Kidney (tissue), 14 donors: ENCODE measurements around the gene DPCD. TPM values are rescaled to one million over a fixed set of nuclear protein-coding genes. Genes with fewer than 3 reads are reported as not detected.

ENCODE experiments used
- DNase-seq, 5 donors: peaks; one replicate each; pipeline ENCODE4 v3.0.0-alpha.2; 2013 to 2020
- FAIRE-seq: peaks from 2 replicates; lab custom pipeline; 2012; peaks lifted over from hg19 to GRCh38; lab: Jason Lieb, UNC
- H3K27ac ChIP-seq, 2 donors: one replicate each; pipeline ENCODE4 v1.7.0; 2013; ENCODE audit warnings: low read depth in 2 of 2, low read length in 2 of 2, inconsistent platforms in 1 of 2
- H3K27me3 ChIP-seq: one replicate; pipeline ENCODE4 v1.7.1; 2013; ENCODE audit warnings: low read length, inconsistent platforms; ENCODE audit not compliant: control insufficient read depth, insufficient read depth
- H3K36me3 ChIP-seq, 3 donors: one replicate each; pipeline versions ENCODE4 v1.7.0 to v1.7.1; 2013; ENCODE audit warnings: low read length in 3 of 3, control low read depth in 1 of 3, inconsistent platforms in 1 of 3; ENCODE audit not compliant: insufficient read depth in 3 of 3, control insufficient read depth in 2 of 3
- H3K4me1 ChIP-seq, 3 donors: one replicate each; pipeline versions ENCODE4 v1.7.0 to v1.7.1; 2013; ENCODE audit warnings: low read length in 3 of 3, inconsistent platforms in 1 of 3, low read depth in 1 of 3; ENCODE audit not compliant: control insufficient read depth in 2 of 3, insufficient read depth in 2 of 3
- H3K4me3 ChIP-seq, 3 donors: one replicate each; pipeline versions ENCODE4 v1.7.0 to v1.8.1; 2013; ENCODE audit warnings: low read length in 3 of 3, control low read depth in 1 of 3, inconsistent platforms in 1 of 3
- H3K9ac ChIP-seq, 3 donors: one replicate each; pipeline versions ENCODE4 v1.7.0 to v1.7.1; 2013; ENCODE audit warnings: low read length in 3 of 3, control low read depth in 1 of 3, inconsistent platforms in 1 of 3
- H3K9me3 ChIP-seq, 3 donors: one replicate each; pipeline versions ENCODE4 v1.7.0 to v1.7.1; 2013; ENCODE audit warnings: low read length in 3 of 3, control low read depth in 1 of 3, inconsistent platforms in 1 of 3; ENCODE audit not compliant: control insufficient read depth in 2 of 3, insufficient read depth in 1 of 3
- CTCF ChIP-seq: IDR thresholded peaks from 3 replicates; pipeline ENCODE4 v1.5.1; 2012; ENCODE audit warnings: mild to moderate bottlenecking, moderate library complexity, borderline replicate concordance; ENCODE audit not compliant: insufficient read depth; ENCODE audit errors: extremely low read depth
- intact Hi-C: fragments of 100-400 bp; cut with DNase I; formaldehyde crosslinking; loops from one replicate; pipeline ENCODE4 v1.11.1; 2022
- polyA plus RNA-seq: library from polyadenylated mRNA; stranded (reverse); fragments of 350-450 nt; fragmentation: Illumina TruSeq; extraction: RNeasy Lipid Tissue Mini Kit (QIAGEN cat#74804); gene quantifications from one replicate; pipeline ENCODE4 v1.2.3, GENCODE V29; 2014; ENCODE audit warnings: low read depth, low replicate concordance; ENCODE audit not compliant: insufficient read depth
- total RNA-seq: library from RNA; stranded (reverse); fragmentation: NEBNext Ultra II Directional; extraction: Animal tissue kit (Norgen Biotek cat#: 25700); gene quantifications from one replicate; pipeline ENCODE4 v1.2.1, GENCODE V29; 2021
- donor health status: control.
- donor health status: control.
- donor health status: control.
- donor health status: control.
- donor health status: control.
- donor health status: DM: yes; HTN: yes; CAD: no.
- donor health status: Normal renal cell carcinoma (clear cell type).

DPCD gene
- total and polyA plus RNA-seq, 2 donors from 2014 or later: 26.4 to 63.1 TPM

- Histone ChIP-seq H3K36me3 (peaks cover 3 to 14% (median 13%) of the 10 kb centered on the region in 3 donors), H3K27me3 (no peaks in the 10 kb centered on the region), H3K4me1 (no peaks in the 10 kb centered on the region), H3K9me3 (no peaks in the 10 kb centered on the region), H3K27ac (no peak overlapping the region), H3K4me3 (no peak overlapping the region), H3K9ac (no peak overlapping the region)
- no peak for TF ChIP-seq CTCF
- FAIRE-seq: no peak
- intact Hi-C loops: no loop called here
- peak in 1 of 5 donors; percentile 29 for DNase-seq
Measured at GRCh38 chr10:101624526-101625102, 36.5 kb downstream of the DPCD start.

GRCh38 chr10:101625821-101626412, 37.8 kb downstream of the DPCD start:
- no peaks in the 10 kb centered on the region for H3K9me3 ChIP-seq
- H3K4me3 ChIP-seq: no peak overlapping the region
- H3K4me1 ChIP-seq: no peaks in the 10 kb centered on the region
- no peak for TF ChIP-seq CTCF
- H3K27me3 ChIP-seq: no peaks in the 10 kb centered on the region
- H3K27ac ChIP-seq: no peak overlapping the region
- intact Hi-C loops: no loop called here
- H3K36me3 ChIP-seq: peaks cover 3 to 14% (median 13%) of the 10 kb centered on the region in 3 donors
- no peak overlapping the region for H3K9ac ChIP-seq
- FAIRE-seq (no peak), DNase-seq (peak in 1 of 5 donors; percentile 25)

GRCh38 chr10:101629837-101630632, 41.9 kb downstream of the DPCD start:
- no peak for TF ChIP-seq CTCF
- intact Hi-C loops: no loop called here
- FAIRE-seq: no peak

More at GRCh38 chr10:101629837-101630632, 41.9 kb downstream of the DPCD start:
- no peak overlapping the region for H3K27ac ChIP-seq
- no peaks in the 10 kb centered on the region for H3K9me3 ChIP-seq
- H3K27me3 ChIP-seq: no peaks in the 10 kb centered on the region
- H3K36me3 ChIP-seq: peaks cover 0 to 7% (median 5%) of the 10 kb centered on the region in 3 donors
- no peak overlapping the region for H3K9ac ChIP-seq
- H3K4me1 ChIP-seq: no peaks in the 10 kb centered on the region
- DNase-seq: peak in 1 of 5 donors; percentile 14
- H3K4me3 ChIP-seq: no peak overlapping the region
